GM12865 (cell line): ENCODE measurements around the gene DGCR8.
"Not testable (repeated sequence)": the region's sequence is repeated elsewhere in the genome, so short reads cannot be mapped to it uniquely, and the experiment has no call there.

ENCODE experiments used
- DNase-seq: peaks from one replicate; pipeline ENCODE4 v3.0.0; 2010; ENCODE audit warnings: low read depth
- H3K4me3 ChIP-seq: 2 replicates; pipeline ENCODE4 v1.5.1; 2011; ENCODE audit warnings: mild to moderate bottlenecking, low read depth, low read length, control low read depth
- TF ChIP-seq, protein P1 (sequence below): IDR thresholded peaks from 2 replicates; pipeline ENCODE4 v1.5.1; 2011; ENCODE audit warnings: low read length, control low read depth, low read depth, inconsistent platforms; ENCODE audit not compliant: insufficient read depth; ENCODE audit errors: missing control alignments

Gene DGCR8

DNA sequence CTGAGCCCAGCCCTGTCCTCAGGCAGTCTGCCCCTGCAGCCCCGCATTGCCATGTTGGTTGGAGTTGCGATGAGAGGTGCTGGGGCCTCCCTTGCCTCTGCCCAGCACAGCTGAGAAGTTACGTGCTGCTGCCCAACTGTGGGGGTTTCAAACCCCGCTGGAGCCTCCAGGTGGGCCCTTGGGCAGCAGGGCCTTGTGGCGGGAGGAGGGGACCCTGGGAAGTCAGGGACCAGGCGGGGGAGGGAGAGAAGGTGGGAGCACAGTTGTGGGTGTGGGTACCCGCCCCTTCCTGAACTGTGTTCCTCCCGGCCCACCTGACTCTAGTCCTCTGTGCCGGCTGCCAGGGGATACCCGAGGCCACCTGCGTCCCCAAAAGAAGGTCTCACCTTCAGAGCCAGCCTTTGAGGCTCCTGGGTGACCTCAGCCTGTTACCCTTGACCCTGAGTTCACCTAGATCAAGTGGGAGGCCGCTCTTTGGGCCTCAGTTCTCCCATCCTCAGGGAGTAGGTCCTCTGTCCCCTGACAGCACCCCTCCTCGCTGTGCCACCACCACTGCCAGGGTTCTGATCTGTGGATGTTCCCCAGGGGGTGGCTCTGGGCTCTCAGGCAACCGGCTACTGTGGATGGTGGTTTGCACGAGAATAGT, 78.5 kb downstream of the DGCR8 start:
- H3K4me3 ChIP-seq, result no peak overlapping the region
- TF ChIP-seq, protein P1, sequence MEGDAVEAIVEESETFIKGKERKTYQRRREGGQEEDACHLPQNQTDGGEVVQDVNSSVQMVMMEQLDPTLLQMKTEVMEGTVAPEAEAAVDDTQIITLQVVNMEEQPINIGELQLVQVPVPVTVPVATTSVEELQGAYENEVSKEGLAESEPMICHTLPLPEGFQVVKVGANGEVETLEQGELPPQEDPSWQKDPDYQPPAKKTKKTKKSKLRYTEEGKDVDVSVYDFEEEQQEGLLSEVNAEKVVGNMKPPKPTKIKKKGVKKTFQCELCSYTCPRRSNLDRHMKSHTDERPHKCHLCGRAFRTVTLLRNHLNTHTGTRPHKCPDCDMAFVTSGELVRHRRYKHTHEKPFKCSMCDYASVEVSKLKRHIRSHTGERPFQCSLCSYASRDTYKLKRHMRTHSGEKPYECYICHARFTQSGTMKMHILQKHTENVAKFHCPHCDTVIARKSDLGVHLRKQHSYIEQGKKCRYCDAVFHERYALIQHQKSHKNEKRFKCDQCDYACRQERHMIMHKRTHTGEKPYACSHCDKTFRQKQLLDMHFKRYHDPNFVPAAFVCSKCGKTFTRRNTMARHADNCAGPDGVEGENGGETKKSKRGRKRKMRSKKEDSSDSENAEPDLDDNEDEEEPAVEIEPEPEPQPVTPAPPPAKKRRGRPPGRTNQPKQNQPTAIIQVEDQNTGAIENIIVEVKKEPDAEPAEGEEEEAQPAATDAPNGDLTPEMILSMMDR, result no peak
- DNase-seq, result no peak

DNA sequence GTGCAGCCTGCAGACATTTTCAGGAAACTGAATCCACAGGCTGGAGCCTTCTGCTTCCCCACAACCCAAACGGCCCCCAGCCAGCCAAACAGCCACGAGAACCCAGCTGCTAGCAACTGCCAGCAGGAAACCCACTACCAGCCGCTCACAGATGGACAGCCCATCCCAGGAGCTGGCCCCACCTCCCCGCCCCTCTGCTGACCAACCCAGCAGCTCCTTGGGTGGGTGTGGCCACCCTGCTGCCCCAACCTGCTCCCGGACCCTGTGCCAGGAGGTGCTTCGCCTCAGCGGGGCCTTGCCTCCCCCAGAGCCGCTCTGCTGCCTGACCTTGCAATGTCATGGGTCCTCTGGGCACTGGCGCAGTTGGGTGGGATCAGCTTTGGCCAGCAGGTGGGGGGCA, 79.0 kb downstream of the DGCR8 start:
- TF ChIP-seq, protein P1, result no peak
- no peak for DNase-seq
- H3K4me3 ChIP-seq, result no peak overlapping the region

- H3K4me3 ChIP-seq, DNase-seq: not testable (repeated sequence)
Observed at GRCh38 chr22:20159531-20159930, 79.5 kb downstream of the DGCR8 start.

DNA sequence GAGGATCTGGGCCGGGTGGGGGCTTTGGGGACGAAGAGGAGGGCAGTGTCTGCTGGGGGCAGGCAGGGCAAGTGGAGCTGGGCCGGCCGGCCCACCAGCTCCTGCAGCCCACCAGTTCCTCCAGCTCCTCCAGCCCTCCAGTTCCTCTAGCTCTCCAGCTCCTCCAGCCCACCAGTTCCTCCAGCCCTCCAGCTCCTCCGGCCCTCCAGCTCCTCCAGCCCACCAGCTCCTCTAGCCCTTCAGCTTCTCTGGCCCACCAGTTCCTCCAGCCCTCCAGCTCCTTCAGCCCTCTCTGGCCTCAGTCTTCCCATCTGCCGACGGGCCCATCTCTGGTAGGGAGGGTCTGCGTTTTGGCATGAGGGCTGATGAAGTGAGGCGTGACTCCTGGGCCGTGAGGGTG, 80.0 kb downstream of the DGCR8 start:
- no peak overlapping the region for H3K4me3 ChIP-seq
- TF ChIP-seq, protein P1, result no peak
- no peak for DNase-seq
